EL (cell line): ENCODE results near the gene SAMHD1.
"Not testable (repeated sequence)": the region's sequence is repeated elsewhere in the genome, so short reads cannot be mapped to it uniquely, and the experiment has no call there.

Source experiments
- DNase-seq: peaks from one replicate; pipeline ENCODE4 v3.0.0-alpha.2; 2016

The SAMHD1 gene

GRCh38 chr20:36951198-36951978 is at the start of gene SAMHD1:
Gene SAMHD1, minus strand, starts transcription at chr20:36951708. Its CDS starts 65 bp downstream, at chr20:36951643.
- peak; percentile 99 for DNase-seq

DNA sequence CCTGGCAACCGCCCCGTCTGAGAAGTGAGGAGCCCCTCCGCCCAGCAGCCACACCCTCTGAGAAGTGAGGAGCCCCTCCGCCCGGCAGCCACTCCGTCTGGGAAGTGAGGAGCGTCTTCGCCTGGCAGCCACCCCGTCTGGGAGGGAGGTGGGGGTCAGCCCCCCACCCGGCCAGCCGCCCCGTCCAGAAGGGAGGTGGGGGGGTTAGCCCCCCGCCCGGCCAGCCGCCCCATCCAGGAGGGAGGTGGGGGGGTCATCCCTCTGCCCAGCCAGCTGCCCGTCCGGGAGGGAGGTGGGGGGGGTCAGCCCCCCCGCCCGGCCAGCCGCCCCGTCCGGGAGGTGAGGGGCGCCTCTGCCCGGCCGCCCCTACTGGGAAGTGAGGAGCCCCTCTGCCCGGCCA is 48.7 kb upstream of the SAMHD1 start:
- DNase-seq = not testable (repeated sequence)

GRCh38 chr20:36998652-36999051 is 47.1 kb upstream of the SAMHD1 start:
- DNase-seq = no peak

DNA sequence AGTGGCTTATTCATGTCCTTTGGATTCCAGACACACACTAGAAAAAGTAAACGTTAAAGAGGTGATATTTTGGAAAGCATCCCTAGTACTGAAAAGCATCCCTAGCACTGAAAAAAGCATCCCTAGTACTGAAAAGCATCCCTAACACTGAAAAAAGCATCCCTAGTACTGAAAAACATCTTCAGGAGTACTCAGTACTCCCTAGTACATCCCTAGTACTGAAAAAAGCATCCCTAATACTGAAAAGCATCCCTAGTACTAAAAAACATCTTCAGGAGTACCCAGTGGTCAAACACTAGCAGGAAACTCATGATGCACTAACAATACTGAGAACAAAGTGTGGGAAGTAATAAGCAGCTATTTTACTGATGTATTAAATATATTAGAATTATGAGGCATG is 45.6 kb upstream of the SAMHD1 start:
- no peak for DNase-seq

GRCh38 chr20:36994221-36994620 is 42.7 kb upstream of the SAMHD1 start:
- DNase-seq = not testable (repeated sequence)

- no peak for DNase-seq
Observed at GRCh38 chr20:36992802-36993334, 41.4 kb upstream of the SAMHD1 start.

GRCh38 chr20:36991703-36992102 is 40.2 kb upstream of the SAMHD1 start:
- no peak for DNase-seq

- no peak for DNase-seq
Observed at GRCh38 chr20:36989797-36990196, 38.3 kb upstream of the SAMHD1 start.

GRCh38 chr20:36988494-36988966 is 37.0 kb upstream of the SAMHD1 start:
- peak; percentile 29 for DNase-seq

- DNase-seq = no peak
Observed at GRCh38 chr20:36984257-36984638, 32.7 kb upstream of the SAMHD1 start.

GRCh38 chr20:36975099-36975818 is 23.8 kb upstream of the SAMHD1 start:
- DNase-seq = no peak

DNA sequence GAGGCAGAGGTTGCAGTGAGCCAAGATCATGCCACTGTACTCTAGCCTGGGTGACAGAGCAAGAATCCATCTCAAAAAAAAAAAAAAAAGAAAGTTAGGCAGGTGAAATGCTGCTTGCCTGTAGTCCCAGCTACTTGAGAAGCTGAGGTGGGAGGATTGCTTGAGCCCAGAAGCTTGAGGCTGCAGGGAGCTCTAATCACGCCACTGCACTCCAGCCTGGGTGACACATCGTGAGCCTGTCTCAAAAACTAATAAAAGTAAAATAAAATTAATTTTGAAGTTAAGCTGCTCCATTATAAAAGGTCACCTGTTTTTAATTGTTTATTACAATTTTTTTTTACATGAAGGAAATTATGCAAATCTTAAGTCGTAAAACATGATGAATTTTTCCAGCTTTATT is 23.2 kb upstream of the SAMHD1 start:
- DNase-seq = no peak

DNA sequence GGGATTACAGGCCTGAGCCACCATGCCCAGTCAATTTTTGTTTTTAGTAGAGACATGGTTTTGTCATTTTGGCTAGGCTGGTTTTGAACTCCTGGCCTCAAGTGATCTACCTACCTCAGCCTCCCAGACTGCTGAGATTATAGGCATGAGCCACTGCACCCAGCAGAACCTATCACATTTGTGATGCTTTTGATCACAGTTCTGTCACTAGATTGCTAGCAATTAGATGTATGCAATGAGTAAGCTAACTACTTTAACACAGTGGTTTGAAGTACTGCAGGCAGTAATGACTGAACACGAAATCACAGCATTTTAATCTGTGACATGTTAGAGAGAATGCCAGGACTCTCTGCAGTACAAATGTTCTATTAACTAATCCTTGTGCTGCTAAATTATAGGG is 19.6 kb upstream of the SAMHD1 start:
- no peak for DNase-seq

DNA sequence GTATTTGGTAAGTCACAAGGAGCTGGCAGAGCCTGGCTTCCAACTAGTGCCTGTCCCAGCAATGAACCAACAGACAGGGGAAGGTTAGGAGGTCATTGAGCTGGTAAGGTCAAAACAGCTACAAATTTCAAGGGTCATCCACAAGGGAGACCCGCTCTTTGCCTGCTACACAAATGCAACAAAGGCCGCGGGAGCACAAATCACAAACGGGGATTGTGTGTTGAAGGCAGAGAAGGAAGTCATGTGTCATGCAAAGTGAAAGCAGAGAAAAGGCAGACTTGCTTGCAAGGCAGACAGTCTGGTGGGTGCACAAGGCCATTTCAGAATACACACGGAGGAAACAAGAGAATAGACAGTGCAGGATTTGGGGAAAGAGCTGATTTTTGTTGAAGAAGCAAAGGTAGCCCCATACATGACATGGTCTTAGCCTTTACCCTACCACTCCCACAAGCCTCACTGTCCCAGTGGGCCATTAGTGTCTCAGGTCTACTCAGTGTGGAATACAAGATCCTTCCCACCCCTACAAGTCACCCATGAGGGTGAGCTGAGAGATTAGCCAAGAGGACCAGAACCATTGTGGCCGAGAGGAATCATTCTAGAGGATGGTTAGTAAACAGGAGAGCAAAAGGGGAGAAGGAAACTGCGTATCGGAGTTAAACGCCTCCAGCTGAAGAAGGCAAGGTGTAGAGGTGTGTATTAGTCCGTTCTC is 18.1 kb upstream of the SAMHD1 start:
- no peak for DNase-seq

DNA sequence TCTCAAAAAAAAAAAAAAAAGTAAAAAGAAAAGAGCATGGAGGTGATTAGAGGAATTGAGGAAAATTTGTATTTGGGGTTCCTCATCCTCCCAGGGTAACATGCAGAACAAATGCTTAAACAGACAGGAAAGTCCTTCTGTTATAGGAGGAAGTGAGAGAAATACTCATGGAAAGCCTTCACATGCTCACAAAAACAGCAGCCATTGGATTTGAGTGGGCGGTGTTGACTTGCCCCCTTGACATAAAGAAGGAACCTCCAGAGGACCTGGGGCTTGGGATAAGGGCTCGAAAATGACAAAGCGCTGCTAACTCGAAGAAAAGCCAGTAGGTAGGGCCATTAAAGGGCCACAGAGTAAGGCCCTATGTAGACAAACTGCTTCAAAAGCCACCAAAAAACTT is 17.5 kb upstream of the SAMHD1 start:
- no peak for DNase-seq

DNA sequence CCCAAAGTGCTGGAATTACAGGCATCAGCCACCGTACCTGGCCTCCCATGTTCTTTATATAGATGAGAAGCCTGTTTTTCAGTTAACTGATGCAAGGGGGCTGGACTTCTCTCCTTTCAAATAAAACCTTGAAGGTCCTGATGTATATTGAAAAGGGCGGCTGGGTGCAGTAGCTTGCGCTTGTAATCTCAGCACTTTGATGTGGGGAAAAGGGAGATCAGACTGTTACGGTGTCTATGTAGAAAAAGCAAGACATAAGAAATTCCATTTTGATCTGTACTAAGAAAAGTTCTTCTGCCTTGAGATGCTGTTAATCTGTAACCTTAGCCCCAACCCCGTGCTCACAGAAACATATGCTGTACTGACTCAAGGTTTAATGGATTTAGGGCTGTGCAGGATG is 16.1 kb upstream of the SAMHD1 start:
- DNase-seq = no peak

DNA sequence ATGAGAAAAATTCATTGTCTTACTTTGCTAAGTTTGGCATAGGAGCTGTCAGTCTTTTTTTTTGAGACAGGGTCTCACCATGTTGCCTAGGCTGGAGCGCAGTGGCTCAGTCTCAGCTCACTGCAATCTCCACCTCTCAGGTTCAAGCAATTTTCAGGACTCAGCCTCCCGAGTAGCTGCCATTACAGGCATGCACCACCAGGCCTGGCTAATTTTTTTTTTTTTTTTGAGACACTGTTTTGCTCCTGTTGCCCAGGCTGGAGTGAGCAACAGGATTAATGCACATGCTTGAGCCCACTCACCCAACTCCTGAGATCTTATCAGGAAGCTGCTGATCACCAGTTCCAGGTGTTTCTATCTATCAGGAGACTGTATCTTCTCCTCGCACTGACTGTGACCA is 15.5 kb upstream of the SAMHD1 start:
- not testable (repeated sequence) for DNase-seq

DNA sequence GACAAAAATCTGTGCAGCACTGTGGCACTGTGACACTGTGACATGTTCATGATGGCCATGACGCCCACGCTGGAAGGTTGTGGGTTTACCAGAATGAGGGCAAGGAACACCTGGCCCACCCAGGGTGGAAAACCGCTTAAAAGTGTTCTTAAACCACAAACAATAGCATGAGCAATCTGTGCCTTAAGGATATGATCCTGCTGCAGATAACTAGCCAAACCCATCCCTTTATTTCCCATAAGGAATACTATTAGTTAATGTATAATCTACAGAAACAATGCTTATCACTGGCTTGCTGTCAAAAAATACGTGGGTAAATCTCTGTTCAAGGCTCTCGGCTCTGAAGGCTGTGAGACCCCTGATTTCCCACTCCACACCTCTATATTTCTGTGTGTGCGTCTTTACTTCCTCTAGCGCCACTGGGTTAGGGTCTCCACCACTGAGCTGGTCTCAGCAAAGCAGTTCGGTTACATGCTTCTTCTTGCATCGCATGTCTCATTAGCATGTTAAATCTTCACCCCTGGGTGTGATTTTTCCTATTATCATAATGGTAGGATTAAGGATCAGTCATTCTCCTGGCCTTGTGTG is 10.9 kb upstream of the SAMHD1 start:
- not testable (repeated sequence) for DNase-seq

GRCh38 chr20:36959242-36959641 is 7.7 kb upstream of the SAMHD1 start:
- no peak for DNase-seq

- no peak for DNase-seq
Observed at GRCh38 chr20:36957875-36958667, 6.6 kb upstream of the SAMHD1 start.

- DNase-seq = no peak
Observed at GRCh38 chr20:36956674-36957073, 5.2 kb upstream of the SAMHD1 start.

GRCh38 chr20:36956016-36956415 is 4.5 kb upstream of the SAMHD1 start:
- DNase-seq = no peak
